Measurements from ENCODE around the gene MAMSTR. TPM values are rescaled to one million over a fixed set of nuclear protein-coding genes. Genes with fewer than 3 reads are reported as not detected.
A peak's percentile ranks its signal among the peaks of the same experiment; 100 is the strongest.
"Not testable (repeated sequence)": the region's sequence is repeated elsewhere in the genome, so short reads cannot be mapped to it uniquely, and the experiment has no call there.

The MAMSTR gene
- total RNA-seq, 1 experiment from 2014 or later, result 2.4 TPM

DNA sequence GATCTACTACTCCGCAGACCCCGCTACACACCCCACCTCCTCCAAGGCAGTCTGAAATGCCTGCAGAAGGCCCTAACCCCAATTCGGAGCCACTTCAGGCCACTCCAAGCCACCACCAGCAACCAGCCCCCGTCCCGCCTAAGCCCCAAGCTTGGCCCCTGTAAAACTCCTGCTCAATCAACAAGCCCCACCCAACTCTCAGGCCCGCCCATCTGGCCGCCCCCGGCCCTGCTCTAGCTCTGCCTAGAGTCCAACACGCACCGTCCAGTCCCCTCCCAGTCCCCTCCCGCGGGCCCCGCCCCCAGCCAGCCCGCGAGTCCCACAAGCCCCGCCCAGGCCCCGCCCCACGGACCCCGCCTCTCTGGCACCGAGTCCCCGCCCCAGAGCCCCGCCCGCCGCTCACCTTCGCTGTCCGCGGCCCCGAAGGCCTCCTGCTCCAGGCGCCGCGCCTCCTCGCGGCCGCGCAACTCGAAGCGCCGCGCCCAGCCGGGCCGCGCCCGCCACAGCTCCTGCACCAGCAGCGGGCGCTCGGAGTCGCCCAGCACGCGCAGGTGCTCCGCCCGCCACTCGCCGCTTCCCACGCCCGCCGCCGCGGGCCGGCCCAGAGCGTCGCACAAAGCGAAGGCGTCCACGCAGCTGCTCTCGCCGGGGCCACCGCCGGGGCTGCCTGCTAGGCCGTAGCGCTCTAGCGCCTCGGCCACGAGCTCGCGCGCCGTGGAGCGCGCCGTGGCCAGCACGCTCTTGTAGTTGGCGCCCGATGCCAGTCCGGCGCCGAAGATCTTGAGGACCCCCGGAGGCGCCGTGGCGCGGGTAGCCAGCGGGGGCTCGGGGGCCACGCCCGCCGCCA lies 19.3 kb upstream of the MAMSTR start:
- peak overlapping the region; percentile 59 for H3K4me3 ChIP-seq (ENCODE audit: insufficient read depth, low read depth, low read length)
- peaks cover 23% of the 10 kb centered on the region for H3K27me3 ChIP-seq (ENCODE audit: control insufficient read depth, insufficient read depth, low read length)
- no peaks in the 10 kb centered on the region for H3K36me3 ChIP-seq (replicated peaks; ENCODE audit: control insufficient read depth, insufficient read depth, low read length)
- peak; percentile 100 for DNase-seq

DNA sequence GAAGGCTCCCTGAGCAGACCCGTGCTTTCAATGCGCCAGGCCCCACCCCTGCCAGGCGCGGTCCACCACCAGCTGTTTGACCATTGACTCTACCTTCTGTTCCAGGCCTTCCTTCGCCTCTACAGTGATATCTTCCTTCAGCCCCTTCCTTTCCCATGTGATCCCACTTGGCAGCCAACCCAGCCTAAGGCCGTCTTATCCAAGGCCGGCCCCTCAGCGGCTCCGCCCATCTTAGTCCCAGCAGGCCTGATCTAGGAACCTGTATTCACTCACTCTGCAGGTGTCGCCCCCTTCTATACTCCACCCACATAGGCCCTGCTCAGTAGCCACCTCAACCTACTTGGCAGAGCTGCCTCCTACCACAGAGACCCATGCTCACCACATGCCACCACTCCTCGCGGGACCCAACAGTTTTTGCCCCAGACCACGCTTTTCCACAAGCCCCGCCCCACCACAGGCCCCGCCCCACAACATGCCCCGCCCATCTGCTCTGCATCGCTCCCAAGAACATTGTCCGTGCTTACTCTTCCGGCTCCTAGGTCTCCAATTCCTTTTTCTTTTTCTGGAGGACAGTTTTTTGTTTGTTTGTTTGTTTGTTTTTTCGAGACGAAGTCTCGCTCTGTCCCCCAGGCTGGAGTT lies 18.0 kb upstream of the MAMSTR start:
- H3K4me3 ChIP-seq (ENCODE audit: insufficient read depth, low read depth, low read length), result peak overlapping the region; percentile 29
- peaks cover 23% of the 10 kb centered on the region for H3K27me3 ChIP-seq (ENCODE audit: control insufficient read depth, insufficient read depth, low read length)
- H3K36me3 ChIP-seq (replicated peaks; ENCODE audit: control insufficient read depth, insufficient read depth, low read length), result no peaks in the 10 kb centered on the region
- peak; percentile 95 for DNase-seq

DNA sequence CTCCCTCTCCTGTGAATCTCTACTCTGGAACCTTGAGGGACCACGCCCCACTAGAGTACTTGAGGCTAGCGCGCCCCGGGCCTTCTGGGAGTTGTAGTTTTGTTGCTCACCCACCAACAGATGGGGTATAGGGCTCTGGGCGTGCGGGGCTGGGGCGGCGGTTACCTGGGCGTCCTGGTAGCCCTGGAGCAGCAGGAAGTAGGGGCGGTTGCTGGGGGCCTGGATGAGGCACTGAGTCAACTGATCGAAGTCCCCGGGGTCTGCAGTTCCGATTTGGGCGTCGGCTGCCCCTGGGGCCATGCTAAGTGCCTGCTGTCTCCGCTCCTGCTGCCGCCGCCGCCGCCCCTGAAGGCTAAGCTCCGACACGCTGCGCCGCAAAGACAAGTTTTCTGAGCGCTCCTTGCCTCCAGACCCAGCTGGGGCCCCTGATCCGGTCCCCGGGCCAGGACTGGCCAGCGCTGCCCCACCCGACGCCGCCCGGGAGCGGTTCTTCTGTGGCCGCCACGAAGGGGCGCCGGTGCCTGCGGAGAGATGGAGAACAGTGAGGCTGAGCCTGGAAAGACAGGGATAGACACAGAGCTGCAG lies 15.6 kb upstream of the MAMSTR start:
- peak overlapping the region; percentile 59 for H3K4me3 ChIP-seq (ENCODE audit: insufficient read depth, low read depth, low read length)
- peaks cover 15% of the 10 kb centered on the region for H3K27me3 ChIP-seq (ENCODE audit: control insufficient read depth, insufficient read depth, low read length)
- peak; percentile 94 for DNase-seq
- H3K36me3 ChIP-seq (replicated peaks; ENCODE audit: control insufficient read depth, insufficient read depth, low read length), result no peaks in the 10 kb centered on the region

DNA sequence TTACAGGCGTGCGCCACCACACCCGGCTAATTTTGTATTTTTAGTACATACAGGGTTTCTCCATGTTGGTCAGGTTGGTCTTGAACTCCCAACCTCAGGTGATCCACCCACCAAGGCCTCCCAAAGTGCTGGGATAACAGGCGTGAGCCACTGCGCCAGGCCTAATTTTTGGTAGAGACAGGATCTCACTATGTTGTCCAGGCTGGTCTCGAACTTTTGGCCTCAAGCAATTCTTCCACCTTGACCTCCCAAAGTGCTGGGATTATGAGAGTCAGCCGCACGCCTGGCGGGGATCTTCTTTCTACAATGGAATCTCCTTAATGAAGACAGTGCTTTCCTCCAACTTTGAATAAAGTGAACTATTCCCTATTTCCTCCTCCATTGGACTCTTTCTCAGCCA lies 15.1 kb upstream of the MAMSTR start:
- no peak overlapping the region for H3K4me3 ChIP-seq (ENCODE audit: insufficient read depth, low read depth, low read length)

DNA sequence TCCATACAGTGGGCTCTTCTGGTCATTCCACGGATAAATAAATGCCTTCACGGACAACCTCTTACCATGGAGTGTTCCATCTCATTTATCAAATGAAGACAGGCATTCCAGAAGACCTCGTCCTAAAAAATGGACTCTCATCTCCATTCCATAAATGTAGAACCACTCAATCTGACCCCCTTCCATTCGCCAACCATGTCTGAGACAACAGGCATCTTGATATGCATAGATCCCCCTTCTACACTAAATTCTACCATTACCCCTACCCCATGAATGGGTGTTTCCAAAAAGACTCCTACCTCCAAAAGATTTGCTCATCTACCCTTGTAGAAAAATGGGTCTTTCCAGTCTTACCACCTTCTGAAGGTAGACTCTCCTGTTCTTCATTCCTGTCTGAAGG lies 11.9 kb upstream of the MAMSTR start:
- Histone ChIP-seq H3K36me3 (replicated peaks; ENCODE audit: control insufficient read depth, insufficient read depth, low read length) (no peaks in the 10 kb centered on the region), H3K27me3 (ENCODE audit: control insufficient read depth, insufficient read depth, low read length) (peaks cover 3% of the 10 kb centered on the region; the same call in 1 of the 2 replicates), H3K4me3 (ENCODE audit: insufficient read depth, low read depth, low read length) (no peak overlapping the region)
- no peak for DNase-seq

More for the DNA sequence above, 15.1 kb upstream of the MAMSTR start:
- no peaks in the 10 kb centered on the region for H3K36me3 ChIP-seq (replicated peaks; ENCODE audit: control insufficient read depth, insufficient read depth, low read length)
- DNase-seq, result no peak
- H3K27me3 ChIP-seq (ENCODE audit: control insufficient read depth, insufficient read depth, low read length), result peaks cover 10% of the 10 kb centered on the region

DNA sequence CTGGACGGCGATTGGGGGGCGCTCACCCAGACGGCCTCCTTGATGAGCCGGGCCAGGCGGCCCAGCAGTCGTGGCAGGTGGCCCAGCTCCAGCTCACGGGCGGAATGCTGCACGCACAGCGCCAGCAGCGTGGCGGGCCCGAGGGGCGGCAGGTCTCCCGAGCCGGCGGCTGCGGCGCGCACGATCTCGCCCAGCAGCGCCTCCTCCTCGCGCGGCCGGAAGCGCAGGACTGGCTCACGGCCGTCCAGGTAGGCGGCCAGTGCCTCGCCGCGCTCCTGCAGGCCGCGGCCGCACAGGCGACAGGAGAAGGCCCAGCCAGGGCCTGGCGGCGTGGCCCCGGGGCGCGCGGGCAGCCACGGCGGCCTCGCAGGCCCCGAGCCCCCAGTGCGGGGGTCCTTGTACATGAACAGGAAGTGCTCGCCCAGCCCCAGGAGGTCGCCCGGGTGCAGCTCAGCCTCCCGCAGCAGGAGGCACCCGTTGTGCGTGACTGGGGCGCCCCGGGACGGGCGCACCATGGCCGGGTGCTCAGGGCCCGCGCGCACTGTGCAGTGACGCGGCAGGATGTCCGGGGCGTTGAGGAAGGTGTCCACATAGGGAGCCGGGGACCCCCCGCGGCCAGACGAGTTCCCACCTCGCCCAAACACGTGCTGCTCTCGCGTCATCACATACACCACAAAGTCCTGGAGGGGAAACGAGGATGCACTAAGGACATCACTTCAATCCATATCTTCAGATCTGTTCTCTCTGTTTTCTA lies 9.6 kb upstream of the MAMSTR start:
- no peaks in the 10 kb centered on the region; the same call in 1 of the 2 replicates for H3K27me3 ChIP-seq (ENCODE audit: control insufficient read depth, insufficient read depth, low read length)
- H3K36me3 ChIP-seq (replicated peaks; ENCODE audit: control insufficient read depth, insufficient read depth, low read length), result no peaks in the 10 kb centered on the region
- DNase-seq, result peak; percentile 76
- peak overlapping the region; percentile 3; the same call in 1 of the 2 replicates for H3K4me3 ChIP-seq (ENCODE audit: insufficient read depth, low read depth, low read length)

DNA sequence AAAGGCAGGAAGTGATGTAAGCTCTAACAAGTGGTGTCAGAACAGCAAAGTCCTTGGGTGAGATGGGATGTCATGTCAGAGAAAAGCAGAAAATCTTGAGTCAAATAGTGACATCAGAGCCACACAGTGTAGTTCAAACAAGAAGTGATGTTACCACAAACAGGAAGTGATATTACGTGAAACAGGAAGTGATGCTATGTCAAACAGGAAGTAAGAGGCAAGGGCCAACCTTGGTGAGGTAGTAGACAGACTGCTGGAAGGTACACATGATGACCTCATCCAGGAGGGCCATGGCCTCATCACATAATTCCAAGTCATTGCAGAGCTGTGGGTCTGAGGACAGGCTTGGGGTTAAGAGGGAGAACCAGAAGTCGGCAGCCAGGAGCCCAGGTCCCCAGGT lies 7.0 kb upstream of the MAMSTR start:
- Histone ChIP-seq H3K36me3 (replicated peaks; ENCODE audit: control insufficient read depth, insufficient read depth, low read length) (no peaks in the 10 kb centered on the region), H3K27me3 (ENCODE audit: control insufficient read depth, insufficient read depth, low read length) (no peaks in the 10 kb centered on the region; the same call in 1 of the 2 replicates), H3K4me3 (ENCODE audit: insufficient read depth, low read depth, low read length) (no peak overlapping the region)
- DNase-seq, result peak; percentile 13

DNA sequence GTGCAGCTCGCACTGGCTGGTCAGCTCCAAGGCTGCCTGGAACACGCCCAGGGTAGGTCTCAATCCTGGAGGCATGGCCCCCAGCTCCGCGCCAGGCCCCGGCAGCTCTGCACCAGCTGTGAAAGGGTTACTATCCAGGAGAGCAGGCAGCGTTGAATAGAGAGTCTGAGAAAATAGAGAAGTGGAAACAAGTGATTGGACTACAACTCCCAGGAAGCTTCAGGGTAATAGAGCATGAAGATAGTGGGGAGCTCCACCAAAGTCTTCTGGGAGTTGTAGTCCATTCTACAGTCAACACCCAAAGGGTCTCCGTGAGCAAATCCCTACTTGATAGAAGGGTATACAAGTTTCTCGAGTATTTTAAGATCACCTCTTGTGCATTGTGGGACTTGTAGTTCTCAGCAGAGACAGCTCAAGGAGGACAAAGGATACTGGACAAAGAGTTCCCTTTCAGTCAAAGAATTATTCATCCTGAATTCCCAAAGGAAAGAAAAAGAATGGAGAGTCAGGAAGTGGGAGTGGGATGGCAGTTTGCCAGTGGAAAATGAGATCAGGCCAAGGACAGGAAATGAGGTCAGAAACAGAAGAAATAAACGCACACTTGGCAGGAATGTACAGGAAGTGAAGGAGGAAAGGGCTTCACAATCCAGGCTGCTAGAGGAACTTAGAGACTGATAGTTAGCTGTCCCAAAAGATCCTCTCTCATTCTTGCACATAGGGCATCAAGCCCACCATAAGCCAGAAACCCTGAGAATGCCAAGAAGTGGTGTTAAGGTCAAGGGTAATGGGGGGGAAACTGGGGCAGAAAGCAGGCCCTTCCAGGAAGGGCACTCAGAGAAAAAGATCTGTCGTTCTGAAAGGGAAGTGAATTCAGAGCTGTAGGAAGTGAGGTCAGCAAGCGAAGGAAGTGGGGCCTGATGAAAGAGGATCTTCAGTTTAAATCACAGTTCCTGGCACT lies 5.5 kb upstream of the MAMSTR start:
- Histone ChIP-seq H3K27me3 (ENCODE audit: control insufficient read depth, insufficient read depth, low read length) (no peaks in the 10 kb centered on the region), H3K4me3 (ENCODE audit: insufficient read depth, low read depth, low read length) (no peak overlapping the region), H3K36me3 (replicated peaks; ENCODE audit: control insufficient read depth, insufficient read depth, low read length) (no peaks in the 10 kb centered on the region)
- peak; percentile 89 for DNase-seq

DNA sequence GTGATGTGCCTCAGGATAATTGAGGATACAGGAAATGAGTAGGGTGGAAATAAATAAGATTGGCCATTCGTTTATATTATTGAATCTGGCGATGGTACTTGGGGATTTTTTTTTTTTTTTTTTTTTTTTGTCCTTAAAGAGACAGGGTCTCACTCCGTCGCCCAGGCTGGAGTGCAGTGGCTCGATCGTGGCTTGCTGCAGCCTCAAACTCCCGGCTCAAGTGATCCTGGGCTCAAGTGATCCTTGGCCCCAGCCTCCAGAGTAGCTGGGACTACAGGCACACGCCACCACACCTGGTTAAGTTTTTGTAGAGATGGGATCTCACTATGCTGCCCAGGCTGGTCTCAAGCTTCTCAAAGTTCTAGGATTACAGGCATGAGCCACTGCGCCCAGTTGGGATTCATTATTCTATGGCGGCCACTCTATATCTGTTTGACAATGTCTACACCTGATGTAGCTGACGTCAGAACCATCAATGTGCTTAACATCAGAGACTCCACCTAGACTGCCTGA lies 2.7 kb upstream of the MAMSTR start:
- H3K36me3 ChIP-seq (replicated peaks; ENCODE audit: control insufficient read depth, insufficient read depth, low read length), result no peaks in the 10 kb centered on the region
- DNase-seq, result no peak
- no peaks in the 10 kb centered on the region for H3K27me3 ChIP-seq (ENCODE audit: control insufficient read depth, insufficient read depth, low read length)
- H3K4me3 ChIP-seq (ENCODE audit: insufficient read depth, low read depth, low read length), result no peak overlapping the region

DNA sequence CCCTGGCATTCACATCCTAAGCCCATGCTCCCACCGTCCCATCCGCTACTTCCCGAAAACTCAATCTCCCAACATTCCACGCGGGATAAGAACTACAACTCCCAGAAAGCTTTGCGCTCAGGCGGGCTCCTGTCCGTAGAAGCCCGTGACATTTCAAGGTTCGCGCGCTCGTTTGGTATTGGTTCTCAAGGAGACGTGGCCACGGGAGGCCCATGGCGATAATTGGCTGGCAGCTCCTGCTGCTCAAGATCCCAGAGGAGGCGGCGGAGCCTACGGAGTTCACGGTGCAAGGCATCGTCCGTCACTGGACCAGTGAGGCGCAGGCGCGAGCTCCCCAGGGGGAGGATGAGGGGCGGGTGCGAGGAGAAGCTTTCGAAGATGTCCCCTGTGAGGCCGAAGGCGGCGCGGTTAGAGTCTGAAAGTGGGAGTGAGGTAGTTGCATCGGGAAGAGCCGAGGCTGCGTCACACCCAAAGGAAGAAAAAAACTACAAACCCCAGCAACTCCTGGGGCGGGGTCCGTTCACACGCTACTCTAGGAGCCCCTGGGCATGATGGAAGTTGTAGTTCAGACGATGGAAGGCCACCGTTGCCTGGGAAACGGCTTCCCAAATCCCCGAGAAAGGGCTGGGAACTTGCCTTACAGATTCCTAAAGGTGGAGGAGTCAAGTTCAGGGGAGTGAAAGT lies 1.2 kb upstream of the MAMSTR start:
- Histone ChIP-seq H3K27me3 (ENCODE audit: control insufficient read depth, insufficient read depth, low read length) (no peaks in the 10 kb centered on the region), H3K36me3 (replicated peaks; ENCODE audit: control insufficient read depth, insufficient read depth, low read length) (no peaks in the 10 kb centered on the region), H3K4me3 (ENCODE audit: insufficient read depth, low read depth, low read length) (peak overlapping the region; percentile 72)
- peak; percentile 98 for DNase-seq

DNA sequence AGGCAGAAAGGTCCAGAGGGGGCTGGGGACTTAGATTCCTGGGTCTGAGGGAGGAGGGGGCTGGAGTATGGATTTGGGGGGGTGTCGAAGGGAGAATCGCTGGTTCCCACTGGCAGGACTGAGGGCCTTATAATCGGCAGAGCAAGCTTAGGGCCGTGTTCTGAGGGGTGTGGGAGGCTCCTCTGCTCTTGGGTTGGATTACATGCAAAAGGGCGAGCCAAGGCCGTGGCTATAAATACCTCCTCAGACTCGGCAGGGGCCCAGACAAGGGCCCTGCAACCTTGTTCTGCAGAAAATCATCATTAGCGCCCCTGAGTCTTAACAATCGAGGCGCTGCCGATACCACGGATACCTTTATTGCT lies 707 bp upstream of the MAMSTR start:
- H3K36me3 ChIP-seq (replicated peaks; ENCODE audit: control insufficient read depth, insufficient read depth, low read length), result no peaks in the 10 kb centered on the region
- DNase-seq, result no peak
- H3K27me3 ChIP-seq (ENCODE audit: control insufficient read depth, insufficient read depth, low read length), result no peaks in the 10 kb centered on the region
- peak overlapping the region; percentile 41 for H3K4me3 ChIP-seq (ENCODE audit: insufficient read depth, low read depth, low read length)

DNA sequence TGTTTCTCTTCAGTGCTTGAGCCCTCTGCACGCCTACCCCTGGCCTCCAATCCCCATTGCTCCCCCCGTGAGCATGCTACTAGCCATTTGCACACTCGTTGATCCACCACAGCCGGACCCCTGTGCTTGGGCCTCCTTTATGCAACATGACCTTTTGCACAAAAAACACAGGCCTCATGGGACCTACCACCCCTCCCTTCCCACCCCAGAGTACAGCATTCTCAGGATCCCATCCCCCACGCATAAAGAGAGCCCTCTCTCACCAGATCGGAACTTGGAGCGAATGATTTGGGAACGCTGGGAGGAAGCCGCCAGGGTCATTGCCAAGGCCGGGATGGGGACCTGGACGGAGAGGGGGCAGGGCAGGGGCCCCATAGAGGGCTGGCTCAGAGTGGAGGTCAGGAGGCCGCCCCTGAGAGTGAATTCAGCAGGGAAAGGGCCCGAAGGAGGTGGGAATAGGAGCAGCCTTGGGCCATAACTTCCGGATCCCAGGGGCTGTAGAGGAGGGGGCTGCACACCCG lies 754 bp downstream of the MAMSTR start:
- DNase-seq, result peak; percentile 72
- 0 out of 2 replicates have a peak overlapping the region, but pooled peaks have one; percentile 2 for H3K4me3 ChIP-seq (ENCODE audit: insufficient read depth, low read depth, low read length)
- no peaks in the 10 kb centered on the region for H3K36me3 ChIP-seq (replicated peaks; ENCODE audit: control insufficient read depth, insufficient read depth, low read length)
- no peaks in the 10 kb centered on the region for H3K27me3 ChIP-seq (ENCODE audit: control insufficient read depth, insufficient read depth, low read length)

DNA sequence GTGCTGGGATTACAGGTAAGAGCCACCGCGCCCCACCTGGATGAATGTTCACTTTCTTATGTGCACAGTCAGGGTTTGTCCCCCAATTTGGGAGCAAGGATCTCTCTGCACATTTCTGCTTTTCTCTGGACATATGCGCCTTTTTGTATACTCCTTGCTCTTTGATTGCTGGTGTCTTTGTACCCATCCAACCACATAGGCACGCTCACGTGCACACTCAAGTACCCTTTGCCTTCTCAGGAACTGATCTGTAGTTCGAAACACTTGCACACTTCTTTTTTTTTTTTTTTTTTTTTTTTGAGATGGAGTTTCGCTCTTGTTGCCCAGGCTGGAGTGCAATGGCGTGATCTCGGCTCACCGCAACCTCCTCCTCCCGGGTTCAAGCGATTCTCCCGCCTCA lies 1.4 kb downstream of the MAMSTR start:
- not testable (repeated sequence) for DNase-seq; H3K36me3 ChIP-seq (replicated peaks; ENCODE audit: control insufficient read depth, insufficient read depth, low read length); H3K4me3 ChIP-seq (ENCODE audit: insufficient read depth, low read depth, low read length); H3K27me3 ChIP-seq (ENCODE audit: control insufficient read depth, insufficient read depth, low read length)
